ENCODE data around the gene NDP. TPM values are rescaled to one million over a fixed set of nuclear protein-coding genes. Genes with fewer than 3 reads are reported as not detected.

NDP gene
- total and polyA plus RNA-seq, 3 donors from 2014 or later = 0.55 to 1.8 (median 1.3) TPM

DNA sequence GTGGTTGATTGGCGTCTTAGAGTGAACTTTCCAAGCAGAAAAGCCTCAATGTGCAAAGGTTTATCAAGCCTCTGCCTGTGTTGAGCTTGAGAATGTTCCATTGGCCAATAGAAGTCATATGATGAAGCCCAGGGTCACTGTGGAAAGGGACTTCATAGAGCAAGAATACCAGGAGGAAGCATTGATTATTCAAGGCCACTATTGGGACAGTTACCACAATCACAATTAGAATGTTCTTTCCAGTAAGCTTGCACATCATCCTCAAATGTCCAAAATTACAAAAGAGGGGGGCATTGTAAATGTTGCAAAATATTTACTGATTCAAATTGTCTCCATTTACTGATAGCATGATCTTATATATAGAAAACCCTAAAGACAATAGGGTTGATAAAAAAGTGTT, 32.9 kb upstream of the NDP start:
- intact Hi-C loops (cut with DNase I; ENCODE audit: low total_unique reads) = no loop called here
- 88 to 100% methylated on average over 1 of the region's 1 CpG for WGBS, 2 donors
- no peak overlapping the region for H3K4me3 ChIP-seq
- DNase-seq = no peak
- no peaks in the 10 kb centered on the region for H3K27me3 ChIP-seq
- no peak overlapping the region for H3K27ac ChIP-seq
- no peaks in the 10 kb centered on the region for H3K36me3 ChIP-seq (ENCODE audit: low read depth, missing control alignments)
- no peaks in the 10 kb centered on the region for H3K9me3 ChIP-seq
- H3K4me1 ChIP-seq = no peaks in the 10 kb centered on the region
- no peak for TF ChIP-seq POLR2A (IDR thresholded peaks at IDR 0.05)
- TF ChIP-seq, protein P1, sequence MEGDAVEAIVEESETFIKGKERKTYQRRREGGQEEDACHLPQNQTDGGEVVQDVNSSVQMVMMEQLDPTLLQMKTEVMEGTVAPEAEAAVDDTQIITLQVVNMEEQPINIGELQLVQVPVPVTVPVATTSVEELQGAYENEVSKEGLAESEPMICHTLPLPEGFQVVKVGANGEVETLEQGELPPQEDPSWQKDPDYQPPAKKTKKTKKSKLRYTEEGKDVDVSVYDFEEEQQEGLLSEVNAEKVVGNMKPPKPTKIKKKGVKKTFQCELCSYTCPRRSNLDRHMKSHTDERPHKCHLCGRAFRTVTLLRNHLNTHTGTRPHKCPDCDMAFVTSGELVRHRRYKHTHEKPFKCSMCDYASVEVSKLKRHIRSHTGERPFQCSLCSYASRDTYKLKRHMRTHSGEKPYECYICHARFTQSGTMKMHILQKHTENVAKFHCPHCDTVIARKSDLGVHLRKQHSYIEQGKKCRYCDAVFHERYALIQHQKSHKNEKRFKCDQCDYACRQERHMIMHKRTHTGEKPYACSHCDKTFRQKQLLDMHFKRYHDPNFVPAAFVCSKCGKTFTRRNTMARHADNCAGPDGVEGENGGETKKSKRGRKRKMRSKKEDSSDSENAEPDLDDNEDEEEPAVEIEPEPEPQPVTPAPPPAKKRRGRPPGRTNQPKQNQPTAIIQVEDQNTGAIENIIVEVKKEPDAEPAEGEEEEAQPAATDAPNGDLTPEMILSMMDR (IDR thresholded peaks at IDR 0.05) = no peak

DNA sequence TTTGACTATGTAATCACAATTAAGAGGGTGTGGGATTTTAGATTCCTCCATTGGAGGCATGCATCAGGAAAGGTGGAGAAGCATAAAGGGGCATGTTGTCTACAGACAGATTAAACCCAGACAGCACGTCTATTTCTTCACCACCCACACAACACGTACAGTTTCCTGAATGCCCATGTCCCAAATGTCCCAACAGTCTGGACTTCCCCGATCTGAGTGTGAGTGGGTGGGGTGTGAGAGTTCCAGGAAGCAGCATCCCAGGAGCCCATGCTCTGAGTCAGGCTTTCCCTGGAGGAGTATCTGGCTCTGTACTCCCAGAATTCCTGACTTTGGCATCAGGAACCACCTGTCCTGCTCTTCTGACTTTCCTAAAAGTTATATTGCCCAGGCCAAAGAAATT, 30.8 kb upstream of the NDP start:
- Histone ChIP-seq H3K27ac (no peak overlapping the region), H3K36me3 (ENCODE audit: low read depth, missing control alignments) (no peaks in the 10 kb centered on the region), H3K9me3 (no peaks in the 10 kb centered on the region), H3K4me3 (no peak overlapping the region), H3K27me3 (no peaks in the 10 kb centered on the region), H3K4me1 (no peaks in the 10 kb centered on the region)
- no peak for DNase-seq
- TF ChIP-seq, protein P1 (IDR thresholded peaks at IDR 0.05) = no peak
- no peak for TF ChIP-seq POLR2A (IDR thresholded peaks at IDR 0.05)
- whole genome bisulfite sequencing, 2 donors = 34 to 41% methylated on average over 3 of the region's 3 CpGs
- intact Hi-C loops (cut with DNase I; ENCODE audit: low total_unique reads) = no loop called here

DNA sequence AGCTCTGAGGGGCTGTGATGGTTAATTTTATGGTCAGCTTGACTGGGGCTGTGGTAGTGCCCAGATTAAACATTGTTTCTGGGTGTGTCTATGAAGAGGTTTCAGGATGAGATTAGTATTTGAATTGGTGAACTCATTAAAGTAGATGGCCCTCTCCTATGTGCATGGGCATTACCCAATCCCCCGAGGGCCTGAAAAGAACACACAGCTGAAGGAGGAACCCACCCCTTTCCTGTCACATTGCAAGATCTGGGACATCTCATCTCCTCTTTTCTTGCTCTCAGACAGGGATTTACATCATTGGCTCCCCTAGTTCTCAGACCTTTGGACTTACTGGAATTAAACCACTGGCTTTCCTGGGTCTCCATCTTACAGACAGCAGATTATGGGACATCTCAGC, 29.4 kb upstream of the NDP start:
- intact Hi-C loops (cut with DNase I; ENCODE audit: low total_unique reads) = no loop called here
- 92% methylated on average over 1 of the region's 1 CpG; no CpG with 5 or more reads in 1 of the 2 donors for WGBS, 2 donors
- Histone ChIP-seq H3K4me1 (no peaks in the 10 kb centered on the region), H3K27me3 (no peaks in the 10 kb centered on the region), H3K9me3 (no peaks in the 10 kb centered on the region), H3K27ac (no peak overlapping the region), H3K4me3 (no peak overlapping the region), H3K36me3 (ENCODE audit: low read depth, missing control alignments) (no peaks in the 10 kb centered on the region)
- TF ChIP-seq, protein P1 (IDR thresholded peaks at IDR 0.05) = no peak
- no peak for TF ChIP-seq POLR2A (IDR thresholded peaks at IDR 0.05)
- no peak for DNase-seq

DNA sequence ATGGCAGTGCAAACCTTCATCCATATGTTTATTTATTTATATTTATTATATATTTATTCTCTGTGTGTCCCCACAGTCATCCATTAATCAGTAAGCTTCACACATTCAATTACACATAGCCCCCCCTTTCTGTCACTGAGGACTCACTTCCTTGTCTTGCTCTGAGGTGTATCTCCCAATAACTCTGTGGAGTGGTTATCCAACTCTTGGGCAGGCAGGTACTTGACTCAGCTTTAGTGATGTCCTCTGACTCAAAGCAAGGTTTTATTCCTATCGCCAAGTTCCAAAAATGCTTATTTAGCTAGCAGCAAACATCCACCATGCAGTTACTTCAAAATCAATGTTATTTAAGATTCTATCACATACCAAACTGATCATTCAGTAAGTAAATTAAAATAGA, 25.2 kb upstream of the NDP start:
- WGBS, 2 donors = 100% methylated on average over 1 of the region's 1 CpG
- TF ChIP-seq, protein P1 (IDR thresholded peaks at IDR 0.05) = no peak
- TF ChIP-seq POLR2A (IDR thresholded peaks at IDR 0.05) = no peak
- H3K4me1 ChIP-seq = no peaks in the 10 kb centered on the region
- DNase-seq = no peak
- H3K27me3 ChIP-seq = no peaks in the 10 kb centered on the region
- H3K27ac ChIP-seq = no peak overlapping the region
- H3K4me3 ChIP-seq = no peak overlapping the region
- intact Hi-C loops (cut with DNase I; ENCODE audit: low total_unique reads) = no loop called here
- H3K9me3 ChIP-seq = no peaks in the 10 kb centered on the region
- no peaks in the 10 kb centered on the region for H3K36me3 ChIP-seq (ENCODE audit: low read depth, missing control alignments)

DNA sequence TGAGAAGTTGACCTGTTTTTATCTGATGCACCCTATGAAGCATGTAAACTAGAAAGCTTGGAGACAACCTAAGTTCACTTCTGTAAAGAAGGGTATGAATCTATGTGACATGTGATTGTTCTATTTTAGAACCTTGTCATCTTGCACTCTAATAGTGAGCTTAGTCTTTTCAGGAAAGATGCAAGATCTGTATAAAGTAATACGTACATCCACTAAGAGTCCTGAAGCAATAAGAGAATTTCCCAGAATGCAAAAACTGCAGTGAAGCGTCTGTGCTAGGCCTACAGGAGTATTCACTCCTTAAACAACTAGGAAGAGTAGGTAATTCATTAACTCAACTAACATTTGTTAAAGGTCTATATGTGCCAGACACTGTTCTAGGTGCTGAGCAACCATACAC, 23.3 kb upstream of the NDP start:
- Histone ChIP-seq H3K27ac (no peak overlapping the region), H3K36me3 (ENCODE audit: low read depth, missing control alignments) (no peaks in the 10 kb centered on the region), H3K4me1 (no peaks in the 10 kb centered on the region), H3K27me3 (no peaks in the 10 kb centered on the region), H3K4me3 (no peak overlapping the region), H3K9me3 (no peaks in the 10 kb centered on the region)
- intact Hi-C loops (cut with DNase I; ENCODE audit: low total_unique reads) = no loop called here
- no peak for TF ChIP-seq POLR2A (IDR thresholded peaks at IDR 0.05)
- TF ChIP-seq, protein P1 (IDR thresholded peaks at IDR 0.05) = no peak
- 79 to 100% methylated on average over 2 of the region's 2 CpGs for WGBS, 2 donors
- DNase-seq = no peak
